ENCODE measurements around the gene POU3F1.

Gene POU3F1

DNA sequence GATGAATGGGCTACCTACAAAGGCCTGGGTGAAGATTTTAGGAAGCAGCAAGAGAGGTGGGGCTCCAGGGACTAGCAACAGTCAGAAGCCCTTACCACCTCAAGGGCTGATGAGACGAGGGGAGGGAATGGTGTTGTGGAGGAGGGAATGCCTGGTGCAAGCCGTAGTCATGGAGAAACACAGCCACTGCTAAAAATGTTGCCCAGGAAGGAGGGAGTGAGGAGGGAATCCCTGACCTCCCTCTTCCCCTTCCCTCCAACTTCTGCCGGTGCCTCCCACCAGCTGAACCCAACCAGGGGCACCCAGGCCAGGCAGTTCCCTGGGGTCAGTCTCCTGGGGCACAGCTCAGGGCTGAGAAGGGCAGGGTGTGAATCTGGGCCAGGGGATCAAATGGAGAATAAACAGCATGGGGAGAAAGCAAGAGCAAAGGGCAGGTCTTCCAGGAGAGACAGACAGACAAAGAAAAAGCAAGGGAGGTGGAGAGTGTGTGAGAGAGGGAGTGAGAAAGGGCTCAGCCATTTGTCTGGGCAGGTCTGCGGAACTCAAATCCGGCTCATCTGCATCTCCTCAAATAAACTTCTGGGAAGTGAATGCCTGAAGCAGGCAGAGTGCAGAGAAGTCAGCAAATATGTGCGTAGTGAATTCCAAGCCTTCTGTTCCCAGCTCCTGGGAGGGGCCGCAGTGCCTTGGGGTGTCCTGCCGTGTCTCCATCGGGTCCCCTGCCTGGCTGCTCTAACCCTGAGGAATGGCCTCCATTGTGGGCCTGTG is 27.1 kb upstream of the POU3F1 start:
- no peak for DNase-seq (ENCODE audit: low read depth)

DNA sequence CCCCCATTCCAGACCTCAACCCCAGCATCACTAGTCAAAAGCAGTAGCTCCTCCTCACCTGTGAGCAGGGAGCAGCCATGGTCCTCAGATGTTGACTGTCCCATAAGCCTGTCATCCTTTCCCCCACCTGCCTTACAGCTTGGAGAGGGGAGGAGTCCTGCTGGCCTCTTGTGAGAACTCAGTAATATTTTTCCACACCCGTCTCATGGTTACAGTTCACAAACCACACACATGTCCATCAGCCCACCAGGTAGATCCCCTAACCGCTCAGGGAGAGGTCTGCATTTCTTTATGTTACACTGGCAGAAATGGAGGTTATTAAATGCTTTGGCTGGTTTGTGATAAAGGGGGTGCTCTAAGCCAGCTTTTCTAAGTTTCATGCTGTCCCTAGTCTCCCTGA is 26.3 kb upstream of the POU3F1 start:
- no peak for DNase-seq (ENCODE audit: low read depth)

DNA sequence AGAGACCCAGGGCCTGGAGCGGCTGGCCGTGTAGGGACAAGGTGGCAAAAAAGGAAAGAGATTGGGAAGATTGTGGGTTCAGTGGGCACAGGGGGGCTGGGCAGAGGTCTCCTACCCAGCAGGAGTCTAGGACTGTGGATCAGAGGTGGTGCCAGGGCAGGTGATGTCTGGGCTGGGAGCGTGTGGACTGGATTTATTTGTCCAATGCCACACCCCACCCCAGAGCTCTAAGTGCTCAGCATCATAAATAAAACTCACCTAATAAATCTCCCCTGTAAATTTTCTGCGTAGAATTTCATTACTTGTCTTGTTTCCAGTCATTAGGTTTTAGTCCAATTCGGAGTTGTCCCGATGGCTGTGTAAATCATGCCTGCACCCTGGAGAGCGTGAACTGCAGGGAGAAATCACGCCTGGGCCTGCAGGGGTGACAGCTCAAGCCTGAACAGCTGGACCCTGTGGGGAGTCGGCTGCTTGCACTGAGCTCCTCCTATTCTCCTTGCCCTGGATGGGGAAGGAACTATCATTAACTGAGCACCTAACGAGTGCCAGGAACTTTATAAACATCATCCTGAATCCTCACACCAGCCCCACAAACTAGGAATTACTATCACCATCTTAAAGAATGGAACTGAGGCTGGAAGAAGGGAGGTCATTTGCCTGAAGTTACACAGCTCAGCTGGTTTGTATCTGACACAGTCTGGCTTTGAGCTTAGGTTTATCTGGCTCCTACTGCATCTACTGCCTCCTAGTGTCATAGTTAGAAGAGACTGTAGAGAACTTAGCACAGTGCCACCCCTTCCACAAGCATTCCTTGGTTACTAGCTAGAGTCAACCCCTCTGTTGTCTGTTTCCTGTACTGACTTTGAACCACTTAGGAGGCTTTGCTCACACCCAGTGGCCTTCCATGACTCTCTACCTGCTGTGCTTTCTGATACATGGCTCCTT is 25.0 kb upstream of the POU3F1 start:
- DNase-seq (ENCODE audit: low read depth): no peak

DNA sequence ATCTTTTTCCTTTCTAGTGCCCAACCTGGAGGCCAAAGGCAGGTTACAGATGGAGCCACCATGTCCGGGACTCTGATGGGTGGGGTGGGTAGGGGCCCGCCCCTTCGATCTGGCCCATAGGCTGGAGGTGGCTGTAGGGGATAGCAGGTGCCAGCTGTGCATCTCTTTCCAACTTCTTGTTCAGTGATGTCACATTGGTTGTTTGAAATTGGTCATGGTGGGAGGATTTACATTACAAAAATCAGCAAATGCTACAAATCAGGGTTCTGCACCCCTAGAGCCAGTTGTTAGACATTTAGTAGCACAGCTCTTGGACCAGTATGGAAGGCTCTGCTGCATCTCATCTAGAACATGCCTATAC is 22.4 kb upstream of the POU3F1 start:
- DNase-seq (ENCODE audit: low read depth): no peak

DNA sequence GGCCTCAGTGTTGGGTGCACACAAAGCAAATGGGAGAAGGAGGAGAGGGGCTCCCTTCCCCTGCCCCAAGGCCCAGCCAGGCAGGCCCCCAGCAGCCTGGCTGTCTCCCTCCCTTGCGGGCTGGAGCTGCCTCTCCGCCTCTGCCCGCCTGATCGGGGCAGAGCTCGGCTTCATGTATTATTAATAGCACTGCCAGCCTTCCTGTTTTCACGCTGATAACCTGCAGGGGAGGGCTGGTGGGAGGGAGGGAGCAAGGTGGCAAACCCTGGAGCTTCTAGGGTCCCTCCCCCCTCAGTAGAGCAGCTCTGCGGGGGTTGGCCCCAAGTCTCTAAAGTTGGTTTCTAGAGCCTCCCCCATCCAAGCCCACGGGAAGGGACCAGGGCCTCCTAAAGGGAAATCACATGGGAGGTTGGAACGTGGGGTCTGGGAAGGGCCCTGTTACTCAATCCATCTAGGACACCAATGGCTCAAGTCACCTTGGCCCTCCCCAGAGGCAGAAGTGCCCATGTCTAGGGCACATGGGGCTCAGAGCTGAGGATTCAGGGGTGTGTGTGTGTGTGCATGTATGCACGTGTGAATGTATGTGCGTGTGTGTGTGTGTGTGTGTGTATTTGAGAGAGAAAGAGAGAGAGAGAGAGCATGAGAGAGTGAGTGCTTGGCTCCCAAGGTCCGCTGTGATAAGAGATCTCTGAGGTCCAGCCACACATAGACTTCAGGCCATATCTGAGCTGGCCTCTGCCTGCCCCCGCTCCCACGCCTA is 21.8 kb upstream of the POU3F1 start:
- no peak for DNase-seq (ENCODE audit: low read depth)

DNA sequence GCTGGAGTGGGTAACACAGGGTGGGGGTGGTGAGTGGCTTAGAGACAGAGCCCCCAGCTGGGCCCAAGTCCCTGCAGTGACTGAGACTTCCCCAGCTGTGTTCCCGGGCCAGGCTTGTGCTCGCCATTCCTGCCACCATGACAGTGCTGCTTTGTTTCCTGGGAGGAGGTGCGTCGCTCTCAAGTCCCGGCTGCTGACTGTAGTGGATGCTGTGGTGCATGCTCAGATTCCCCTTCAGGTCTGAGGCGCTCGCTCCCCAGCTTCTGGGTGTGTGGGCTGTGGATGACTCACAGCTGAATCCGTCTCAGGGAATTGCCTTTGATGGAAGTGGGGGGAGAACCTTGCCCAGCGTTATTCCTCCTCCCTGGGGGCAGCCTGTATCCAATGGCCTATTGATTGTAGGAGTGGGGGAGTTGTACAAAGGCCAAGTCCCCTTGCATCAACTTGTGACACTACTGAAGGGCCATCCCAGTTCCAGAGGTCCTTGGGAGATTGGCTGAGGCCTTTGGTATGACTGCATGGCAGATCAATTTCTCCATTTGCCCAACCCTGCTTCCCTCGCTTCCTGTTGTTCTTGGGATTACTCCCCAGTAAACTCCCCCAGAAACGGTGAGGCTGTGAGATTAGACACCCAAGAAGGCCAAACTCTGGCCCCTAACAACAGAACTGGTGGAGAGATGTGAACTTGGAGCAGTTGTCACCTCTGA is 17.8 kb upstream of the POU3F1 start:
- DNase-seq (ENCODE audit: low read depth): no peak

DNA sequence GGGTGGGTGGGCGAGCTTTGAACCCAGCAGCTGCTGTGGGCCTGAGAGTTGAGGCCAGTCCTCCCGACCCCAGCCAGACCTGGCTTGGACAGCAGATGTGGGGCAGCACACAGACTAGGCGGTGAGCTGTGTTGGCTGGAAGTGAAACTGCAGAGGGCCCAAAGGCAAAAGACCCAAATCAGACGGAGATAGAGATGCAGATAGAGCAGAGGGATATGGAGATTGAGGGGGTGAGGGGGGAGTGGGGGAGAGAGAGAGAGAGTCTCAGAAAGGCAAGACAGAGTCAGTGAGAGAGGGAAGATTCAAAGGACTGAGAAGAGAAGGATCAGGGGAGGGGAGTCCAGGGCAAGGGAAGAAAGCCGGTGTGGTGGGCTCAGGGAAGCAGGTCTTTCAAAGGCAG is 17.0 kb upstream of the POU3F1 start:
- no peak for DNase-seq (ENCODE audit: low read depth)

DNA sequence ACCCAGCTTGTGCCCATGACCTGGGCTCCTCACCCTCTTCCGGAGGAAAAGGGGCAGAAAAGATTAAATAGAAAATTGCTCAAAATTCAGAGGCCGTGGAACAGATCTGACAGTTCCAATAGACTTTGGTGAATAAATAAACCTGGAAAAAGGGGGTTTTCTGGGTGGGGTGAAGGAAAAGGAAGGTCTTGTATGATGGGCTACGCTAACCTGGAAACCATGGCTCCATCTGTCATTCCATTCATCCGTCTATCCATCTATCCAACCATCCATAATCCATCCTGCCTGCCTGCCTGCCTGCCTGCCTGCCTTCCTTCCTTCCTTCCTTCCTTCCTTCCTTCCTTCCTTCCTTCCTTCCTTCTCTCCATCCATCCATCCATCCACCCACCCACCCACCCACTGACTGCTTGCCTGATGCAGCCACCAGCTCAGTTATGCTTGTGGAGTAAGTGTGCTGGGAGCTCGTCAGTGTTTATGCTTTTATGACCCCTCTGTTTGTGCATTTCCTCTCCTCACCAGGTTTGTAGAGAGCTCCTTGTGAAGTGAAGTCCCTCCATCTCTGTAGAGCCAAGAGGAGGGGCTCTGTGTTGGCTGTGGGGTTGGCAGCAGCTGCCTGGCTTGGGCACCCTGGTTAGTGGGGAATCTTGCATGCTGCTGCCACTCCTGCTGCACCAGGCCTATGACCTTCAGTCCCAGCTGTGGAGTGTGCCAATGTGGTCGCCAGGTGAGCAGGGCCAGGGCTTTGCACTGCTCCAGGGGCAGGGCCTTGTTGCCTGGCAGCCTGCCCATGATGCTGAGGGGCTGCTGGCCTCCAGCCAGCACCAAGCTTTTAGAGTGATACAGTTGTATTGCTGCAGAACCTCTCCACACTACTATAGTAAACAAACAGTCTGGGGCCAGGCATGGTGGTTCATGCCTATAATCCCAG is 16.0 kb upstream of the POU3F1 start:
- no peak for DNase-seq (ENCODE audit: low read depth)

DNA sequence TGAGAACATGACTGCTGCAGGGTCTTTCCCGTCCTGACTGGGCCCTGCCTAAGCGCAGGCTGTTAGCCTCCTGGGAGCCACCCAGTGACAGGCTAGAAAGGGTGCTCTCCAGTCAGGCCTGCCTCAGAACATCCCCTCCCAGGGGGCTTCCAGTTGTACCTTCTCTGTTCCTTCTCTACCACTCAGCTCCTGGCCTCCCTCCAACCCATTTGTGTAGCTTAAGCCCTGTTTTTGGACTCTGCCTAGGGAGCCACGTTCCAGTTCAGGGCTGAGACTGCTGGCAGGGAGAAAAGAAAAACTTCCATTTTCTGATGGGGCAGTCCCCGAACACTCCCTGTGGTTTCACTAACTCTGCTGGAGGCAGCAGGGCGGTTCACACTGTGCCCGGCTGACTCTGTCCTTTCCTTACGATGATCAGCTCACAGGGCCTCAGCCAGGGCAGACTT is 15.3 kb upstream of the POU3F1 start:
- DNase-seq (ENCODE audit: low read depth): no peak

DNA sequence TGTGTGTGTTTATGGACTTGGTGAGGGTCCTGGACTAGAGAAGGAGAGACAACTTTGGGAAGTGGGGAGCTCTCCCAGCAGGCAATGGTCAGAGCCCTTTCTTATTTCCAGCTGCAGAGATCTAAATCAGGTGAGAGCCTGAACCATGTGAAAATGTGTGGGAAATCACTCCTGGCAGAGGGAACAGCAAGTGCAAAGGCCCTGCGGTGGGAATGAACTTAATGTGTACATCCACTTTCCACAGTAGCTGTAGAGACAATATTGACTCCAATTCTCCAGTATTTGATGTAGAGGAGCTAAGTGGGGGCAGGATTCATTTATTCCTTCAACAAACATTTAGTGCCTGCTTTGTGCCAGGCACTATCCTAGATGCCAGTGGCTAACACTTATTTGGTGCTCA is 14.7 kb upstream of the POU3F1 start:
- no peak for DNase-seq (ENCODE audit: low read depth)

DNA sequence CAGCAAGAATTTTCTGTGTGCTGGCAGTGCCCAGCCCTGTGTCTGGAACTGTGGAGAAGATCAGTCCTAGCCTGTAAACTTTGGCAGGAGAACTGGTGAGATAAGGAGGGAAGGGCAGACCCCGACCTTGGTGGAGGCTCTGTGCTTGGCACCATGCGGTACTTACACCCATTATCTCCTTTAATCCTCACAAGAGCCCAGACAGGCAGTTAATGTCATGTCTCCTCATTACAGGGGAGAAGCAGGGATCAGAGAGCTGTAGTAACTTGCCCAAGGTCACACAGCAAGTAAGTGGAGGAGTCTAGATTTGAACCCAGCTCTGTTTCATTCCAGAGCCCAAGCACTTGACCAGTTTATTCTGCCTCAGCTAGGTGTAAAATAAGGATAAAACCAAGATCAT is 13.9 kb upstream of the POU3F1 start:
- DNase-seq (ENCODE audit: low read depth): no peak

DNA sequence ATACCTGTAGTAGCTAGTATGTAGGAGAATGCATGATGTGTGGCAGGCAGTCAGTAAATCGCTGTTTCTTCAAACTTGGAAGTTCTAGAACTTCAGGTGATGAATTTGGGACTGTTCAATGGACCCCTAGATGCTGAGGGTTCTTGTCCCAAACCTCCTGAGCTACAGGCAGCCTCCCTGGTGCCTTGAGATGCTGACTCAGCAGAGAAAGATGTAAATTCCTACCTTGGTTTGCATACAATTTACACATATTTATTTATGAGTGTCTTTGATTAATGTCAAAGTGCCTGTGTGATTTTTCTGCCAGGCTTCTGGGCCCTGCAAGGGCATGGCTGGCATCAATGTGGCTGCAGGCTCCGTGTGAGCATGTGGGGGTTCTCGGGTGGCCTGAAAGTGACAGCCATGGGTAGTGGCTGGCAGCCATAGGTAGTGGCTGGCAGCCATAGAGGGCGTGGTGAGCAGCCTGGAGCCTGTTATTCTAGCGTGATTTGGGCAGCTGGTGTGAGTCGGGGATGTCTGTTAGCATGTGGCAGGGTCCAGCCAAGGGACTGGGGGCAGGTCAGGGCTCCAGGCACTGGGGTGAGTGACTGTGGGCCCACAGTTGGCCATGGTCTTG is 13.2 kb upstream of the POU3F1 start:
- no peak for DNase-seq (ENCODE audit: low read depth)

DNA sequence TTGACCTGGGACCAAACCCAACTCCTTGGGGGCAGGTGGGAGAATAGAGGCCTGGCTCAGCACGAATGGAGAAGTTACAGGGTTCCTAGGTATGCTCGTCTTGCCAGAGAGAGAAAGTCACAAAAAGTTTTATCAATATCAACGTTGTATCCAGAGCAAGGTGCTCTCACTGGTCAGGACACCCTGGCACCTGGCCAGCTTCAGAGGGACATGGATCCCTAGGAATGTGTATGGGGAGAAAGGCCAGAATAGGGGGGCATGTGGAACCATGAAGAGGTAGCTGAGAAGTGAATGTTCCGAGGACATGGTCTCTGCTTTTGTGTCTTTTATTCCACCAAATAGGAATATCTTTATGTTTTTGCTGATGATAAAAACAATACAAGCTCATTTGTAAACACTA is 9.4 kb upstream of the POU3F1 start:
- DNase-seq (ENCODE audit: low read depth): no peak

DNA sequence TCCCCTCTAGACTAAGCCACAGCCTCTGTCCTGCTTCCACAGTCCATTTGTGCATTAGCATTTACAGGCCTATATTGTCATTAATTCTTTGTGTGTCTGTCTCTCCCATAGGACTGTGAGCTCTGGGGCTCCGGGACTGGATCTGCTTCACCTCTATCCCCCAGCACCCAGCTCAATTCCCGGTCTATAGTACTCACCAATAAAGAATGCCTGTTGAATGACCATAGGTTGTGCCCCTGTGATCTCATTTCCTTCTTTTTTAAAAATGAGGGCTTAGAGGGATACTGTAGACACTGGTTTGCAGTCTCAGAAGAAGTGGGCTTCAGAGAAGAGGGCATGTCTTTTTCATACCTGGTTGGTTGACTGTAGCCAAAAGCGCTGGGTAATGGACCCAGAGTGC is 8.8 kb upstream of the POU3F1 start:
- DNase-seq (ENCODE audit: low read depth): no peak

DNA sequence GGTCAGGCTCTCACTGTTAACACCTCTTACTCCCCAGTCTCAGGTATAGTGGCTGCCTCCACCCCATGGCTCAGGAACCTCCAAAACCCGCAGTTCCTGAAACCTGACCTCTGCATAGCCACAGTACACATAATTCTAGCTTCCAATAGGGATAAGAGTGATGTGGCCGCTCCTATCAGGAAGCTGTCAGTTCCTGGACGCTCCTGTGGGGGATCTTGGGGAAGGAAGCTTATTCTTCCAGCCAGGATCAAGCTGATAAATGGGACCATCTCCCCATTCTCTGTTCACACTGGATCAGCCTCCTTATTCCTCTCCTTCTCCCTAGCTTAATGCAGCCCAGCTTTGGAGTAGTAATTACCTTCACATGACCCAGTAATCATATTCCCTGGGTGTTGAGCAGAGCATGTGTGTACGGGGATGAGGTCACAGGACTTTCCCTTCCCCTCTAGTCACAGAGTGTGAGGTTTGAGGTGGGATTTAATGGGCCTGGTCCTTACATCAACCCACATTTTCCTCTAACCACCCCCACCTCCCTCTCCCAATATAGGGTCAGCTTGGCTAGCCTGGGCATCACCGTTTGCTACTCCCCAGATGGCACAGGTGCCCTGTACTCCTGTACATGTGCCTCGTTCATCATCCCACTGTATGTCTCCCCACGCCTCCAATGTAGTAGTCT is 7.0 kb upstream of the POU3F1 start:
- DNase-seq (ENCODE audit: low read depth): no peak

DNA sequence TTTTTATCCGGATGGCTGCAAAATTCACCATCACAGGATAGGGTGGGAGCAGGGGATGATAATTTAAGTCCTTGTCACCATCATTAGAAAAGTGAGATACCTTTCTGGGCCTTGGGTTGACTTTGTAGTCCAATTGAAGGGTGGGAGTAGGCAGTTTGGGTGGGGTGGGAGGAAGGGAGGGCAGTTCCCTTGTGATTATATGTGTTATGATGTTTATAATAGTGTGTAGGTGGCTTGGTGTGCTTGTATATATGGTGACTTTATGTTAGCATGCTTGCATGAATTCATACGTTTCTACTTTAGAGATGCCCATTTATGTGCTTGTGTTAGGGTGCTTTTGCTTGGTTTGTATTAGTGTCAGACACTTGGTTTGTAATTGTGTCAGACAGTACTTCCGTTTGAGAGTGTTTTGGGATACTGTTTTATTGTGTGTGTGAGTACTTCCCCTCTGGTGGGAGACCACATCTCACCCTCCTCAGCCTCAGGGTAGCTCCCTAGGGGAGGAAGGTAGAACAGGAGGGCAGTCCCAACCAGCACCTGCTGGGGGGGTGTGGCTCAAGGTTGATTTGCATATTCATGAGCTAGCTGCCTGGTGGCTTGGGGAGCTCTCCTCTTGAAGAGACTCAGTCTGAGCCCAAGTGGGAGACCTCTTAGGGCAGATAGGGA is 6.3 kb upstream of the POU3F1 start:
- no peak for DNase-seq (ENCODE audit: low read depth)

DNA sequence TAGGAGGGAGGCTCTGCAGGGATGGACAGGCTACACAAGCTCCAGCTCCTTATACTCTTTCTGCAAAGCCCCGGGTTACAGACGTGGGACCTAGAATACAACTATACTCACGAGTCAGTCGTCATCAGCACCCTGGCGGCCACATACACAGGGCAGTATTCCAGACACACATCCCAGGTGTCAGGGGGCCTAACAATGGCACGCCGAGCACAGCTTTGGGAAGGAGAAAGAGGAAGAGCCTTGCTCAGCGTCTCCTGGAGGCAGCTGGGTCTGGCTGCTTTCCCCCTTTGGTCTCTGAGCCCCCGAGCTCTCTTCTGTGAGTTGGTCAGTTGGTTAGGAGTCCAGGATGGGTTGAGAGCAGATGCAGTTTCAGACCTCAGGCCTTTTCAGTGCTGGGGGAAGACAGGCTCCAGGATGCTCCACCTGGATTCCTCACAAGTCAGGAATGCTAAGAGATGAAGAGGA is 4.5 kb upstream of the POU3F1 start:
- DNase-seq (ENCODE audit: low read depth): no peak

DNA sequence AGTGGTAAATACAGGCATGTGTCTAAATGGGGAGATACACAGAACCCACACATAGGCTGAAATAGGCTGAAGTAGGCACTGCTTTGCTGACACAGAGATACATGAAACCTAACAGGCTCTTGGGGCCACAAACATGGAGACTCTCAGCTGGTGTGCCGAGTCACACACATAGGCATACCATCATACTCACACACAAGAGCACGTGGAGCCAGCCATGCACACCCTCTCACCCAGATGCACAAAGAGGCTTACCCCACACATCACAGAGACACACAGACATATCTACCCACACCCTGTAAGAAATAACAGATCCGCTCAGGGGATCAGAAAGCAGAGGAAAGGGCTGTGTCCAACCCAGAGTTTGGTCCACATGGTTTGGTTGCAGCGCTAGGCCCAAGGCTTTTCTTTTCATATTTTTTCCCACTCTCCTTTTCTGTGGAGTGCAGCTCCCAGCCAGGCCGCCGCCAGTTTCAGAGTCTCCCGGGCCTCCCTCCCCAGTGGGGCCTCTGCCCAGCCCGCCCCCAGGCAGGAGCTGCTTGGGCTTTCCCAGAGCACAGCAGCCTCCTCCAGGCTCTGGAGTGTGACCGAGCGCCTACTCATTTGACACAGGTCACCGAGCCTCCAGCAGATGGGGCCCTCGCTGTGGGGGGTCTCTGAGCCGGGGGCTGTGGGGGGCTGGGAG is 3.9 kb upstream of the POU3F1 start:
- DNase-seq (ENCODE audit: low read depth): no peak
